Brain pericyte (primary cell): ENCODE measurements around the gene PTP4A1.

Experiments
- DNase-seq: peaks from one replicate; pipeline ENCODE4 v3.0.0-alpha.2; 2012; ENCODE audit warnings: low read depth, low spot score

PTP4A1 gene

DNA sequence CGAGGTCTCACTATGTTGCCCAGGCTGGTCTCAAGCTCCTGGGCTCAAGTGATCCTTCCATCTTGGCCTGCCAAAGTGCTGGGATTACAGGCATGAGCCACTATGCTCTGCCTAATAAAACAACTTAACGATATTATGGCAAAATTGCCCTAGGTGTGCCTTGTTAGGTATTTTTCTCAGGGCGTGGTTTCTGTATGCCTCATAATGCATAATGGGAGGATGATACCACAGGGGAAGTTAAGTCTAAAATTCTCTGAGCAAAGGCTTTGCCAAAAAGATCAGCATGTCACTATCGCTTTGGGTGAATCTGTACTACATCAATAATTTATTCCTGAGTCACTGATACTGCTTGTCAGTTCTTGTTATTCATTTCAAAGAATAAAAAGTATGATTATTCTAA lies 15.9 kb upstream of the PTP4A1 start:
- no peak for DNase-seq

DNA sequence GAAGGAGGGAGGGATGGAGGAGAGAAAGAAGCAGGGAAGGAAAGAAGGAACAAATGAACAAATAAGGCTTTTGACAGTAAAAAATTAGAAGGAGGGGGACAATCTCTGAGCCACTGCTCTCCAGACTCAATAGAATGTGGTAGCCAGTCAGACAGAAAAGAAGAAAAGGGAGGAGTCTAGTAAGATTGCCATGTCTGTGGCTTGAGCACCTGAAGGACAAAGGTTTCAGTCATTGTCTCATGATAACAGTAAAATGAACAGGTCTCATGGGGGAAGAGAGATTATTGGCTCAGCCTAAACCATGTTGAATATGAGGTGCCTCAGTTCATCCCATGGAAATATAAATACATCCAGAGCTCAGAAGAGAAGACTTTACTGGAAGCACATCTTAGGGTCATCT lies 14.0 kb upstream of the PTP4A1 start:
- no peak for DNase-seq

DNA sequence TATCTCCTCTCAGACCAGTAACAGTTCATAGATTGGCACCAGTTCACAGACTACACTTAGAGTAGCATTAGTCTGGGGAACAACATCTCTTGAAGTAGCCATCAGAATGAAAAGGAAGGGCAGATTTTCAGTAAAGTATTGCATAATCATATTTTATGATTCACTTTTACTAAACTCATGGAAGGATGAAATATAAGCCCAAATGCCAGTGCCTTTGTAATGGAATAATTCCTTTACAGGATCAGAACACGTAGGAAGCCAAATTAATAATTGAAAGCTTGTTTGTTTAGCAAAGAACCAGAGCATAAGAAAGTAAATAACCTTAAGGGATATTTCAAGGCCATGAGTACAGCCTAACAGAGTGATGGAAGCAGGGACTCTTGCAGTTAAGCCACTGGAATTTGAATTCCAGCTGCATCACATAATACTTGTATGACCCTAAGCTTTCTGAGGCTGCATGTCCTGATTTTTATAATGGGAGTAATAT lies 11.4 kb upstream of the PTP4A1 start:
- DNase-seq: no peak

DNA sequence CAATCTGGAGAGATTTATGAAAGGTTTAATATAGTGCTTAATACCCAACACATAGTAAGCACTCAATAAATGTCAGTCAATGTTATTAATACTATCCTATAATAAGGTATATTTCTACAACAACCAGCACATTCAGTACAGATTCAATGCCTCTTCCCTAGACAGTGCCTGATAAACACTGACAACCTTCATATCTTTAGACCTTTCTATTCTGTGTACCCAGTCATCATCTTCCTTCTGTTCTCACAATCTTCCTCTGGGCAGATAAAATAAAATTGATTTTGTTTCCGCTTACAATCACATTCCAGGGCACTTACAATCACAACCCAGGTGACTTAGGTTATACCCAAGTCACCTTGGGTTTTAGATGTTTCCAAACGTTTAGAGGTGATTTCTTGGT lies 11.0 kb upstream of the PTP4A1 start:
- DNase-seq: no peak

DNA sequence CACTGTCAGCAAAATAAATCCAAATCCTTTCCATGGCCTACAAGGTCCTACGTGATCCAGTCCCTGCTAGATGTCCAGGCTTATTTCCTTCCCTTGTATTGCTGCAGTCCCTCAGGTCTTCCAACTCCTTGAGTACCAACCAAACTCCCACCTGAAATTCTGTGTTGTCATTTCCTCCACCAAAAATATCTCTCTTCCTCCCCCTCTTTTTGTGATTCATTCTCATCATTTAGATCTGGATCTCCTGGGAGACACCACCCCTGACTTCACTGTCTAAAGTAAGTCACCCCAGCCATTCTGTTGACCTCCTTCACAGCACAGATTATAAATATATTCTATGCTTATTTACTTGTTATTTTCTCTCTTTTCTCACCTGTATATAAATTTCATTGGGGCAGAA lies 9.0 kb upstream of the PTP4A1 start:
- DNase-seq: no peak

DNA sequence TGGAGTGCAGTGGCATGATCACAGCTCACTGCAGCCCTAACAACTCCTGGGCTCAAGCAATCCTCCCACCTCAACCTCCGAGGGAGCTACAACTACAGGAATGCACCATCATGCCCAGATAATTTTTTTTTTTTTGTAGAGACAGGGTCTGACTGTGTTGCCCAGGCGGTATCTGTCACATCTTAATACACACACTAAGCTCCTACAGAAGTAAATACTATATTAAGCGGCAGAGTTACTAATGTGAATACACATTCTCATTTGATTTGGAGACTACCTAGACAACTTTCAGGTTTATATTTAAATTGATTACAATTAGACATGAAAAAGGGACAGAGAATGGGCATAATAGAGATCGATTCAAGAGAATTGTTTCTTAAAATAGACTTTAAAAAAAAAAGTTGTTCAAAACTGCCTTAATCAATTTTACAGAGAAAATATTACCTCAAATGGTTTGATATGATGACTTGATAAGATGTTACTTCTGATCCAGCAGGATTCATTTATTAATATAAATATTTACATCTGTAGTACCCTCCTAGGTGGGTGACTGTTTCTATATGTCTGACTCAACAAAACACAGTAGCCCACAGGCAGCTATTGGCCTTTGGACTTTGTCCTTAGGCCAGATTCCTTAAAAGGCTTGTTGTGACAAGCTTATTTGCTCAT lies 7.1 kb upstream of the PTP4A1 start:
- no peak for DNase-seq

DNA sequence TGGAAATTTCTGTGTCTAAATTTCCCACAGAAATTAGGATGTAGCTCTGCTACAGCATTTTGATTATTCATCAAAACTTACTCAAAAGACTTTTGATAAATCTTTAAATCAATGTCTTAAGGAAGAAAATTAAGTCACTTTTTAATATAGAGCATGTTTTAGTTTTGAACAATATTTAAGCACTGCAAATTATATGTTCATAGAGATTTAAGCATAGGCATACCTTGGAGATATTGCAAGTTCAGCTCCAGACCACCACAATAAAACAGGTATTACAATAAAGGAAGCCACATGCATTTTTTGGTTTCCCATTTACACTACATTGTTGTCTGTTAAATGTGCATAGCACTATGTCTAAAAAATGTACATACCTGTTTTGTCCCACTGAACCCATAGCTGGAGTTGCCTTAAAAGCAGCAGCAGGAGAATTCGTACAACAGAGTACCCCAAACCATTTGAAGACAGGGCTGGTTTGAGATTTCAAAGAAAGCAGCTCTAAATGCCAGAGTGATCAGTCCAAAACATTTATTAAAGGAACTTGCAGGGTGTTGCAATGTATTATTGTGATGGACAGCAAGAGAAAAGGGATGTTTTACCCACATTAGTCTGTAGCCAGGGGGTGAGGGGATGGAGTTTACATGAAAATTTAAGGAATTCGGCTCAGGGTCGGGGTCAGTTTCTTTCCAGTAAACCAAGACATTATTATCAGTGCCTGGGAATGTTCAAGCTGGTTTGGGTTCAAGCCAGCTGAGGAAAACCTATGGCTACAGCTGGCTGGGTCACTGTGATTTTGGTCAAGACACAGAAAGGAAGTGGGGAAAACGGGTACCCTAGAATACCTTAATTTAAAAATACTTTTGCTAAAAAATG lies 6.3 kb upstream of the PTP4A1 start:
- DNase-seq: no peak

DNA sequence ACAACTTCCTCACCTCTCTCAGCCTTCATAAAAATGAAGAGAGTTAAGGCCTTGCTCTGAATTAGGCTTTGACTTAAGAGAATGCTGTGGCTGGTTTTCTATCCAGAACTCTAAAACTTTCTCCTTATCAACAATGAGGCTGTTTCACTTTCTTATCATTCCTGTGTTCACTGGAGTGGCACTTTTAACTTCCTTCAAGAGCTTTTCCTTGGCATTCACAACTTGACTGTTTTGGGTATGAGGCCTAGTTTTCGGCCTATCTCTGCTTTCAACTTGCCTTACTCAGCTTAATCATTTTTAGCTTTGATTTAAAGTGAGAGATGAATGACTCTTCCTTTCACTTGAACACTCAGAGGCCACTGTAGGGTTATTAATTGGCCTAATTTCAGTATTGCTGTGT lies 4.3 kb upstream of the PTP4A1 start:
- no peak for DNase-seq

DNA sequence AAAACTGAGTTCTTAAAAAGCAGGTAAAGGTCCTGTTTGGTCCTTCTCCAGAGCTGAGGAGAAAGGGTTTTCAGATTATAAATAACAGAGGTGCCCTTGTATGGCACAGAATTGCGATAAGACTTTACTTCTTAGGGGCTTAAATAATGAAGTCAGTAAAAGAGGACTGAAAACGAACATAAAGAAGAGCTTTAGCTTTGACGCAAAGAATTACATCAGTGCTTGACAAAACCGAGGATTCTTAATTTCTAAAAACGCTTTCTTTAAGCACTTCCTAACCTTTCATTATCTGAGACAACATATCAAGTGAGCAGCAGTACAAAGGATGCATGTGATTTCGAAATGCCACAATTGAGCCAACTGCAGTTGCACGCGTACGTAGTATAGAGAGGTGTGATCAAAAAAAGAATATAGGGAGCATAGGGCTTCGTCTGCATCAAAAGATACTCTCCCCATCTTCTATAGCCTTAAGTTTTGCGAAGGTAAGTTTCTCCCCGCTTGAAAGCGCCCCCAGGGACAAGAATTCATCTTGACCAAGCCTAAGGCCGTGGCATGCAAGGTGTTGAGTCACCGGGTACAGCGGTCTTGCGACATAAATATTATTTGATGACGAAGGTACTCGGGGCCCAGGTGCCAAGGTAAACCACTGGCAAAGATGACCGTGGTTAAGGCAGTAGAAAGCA lies 778 bp upstream of the PTP4A1 start:
- no peak for DNase-seq

DNA sequence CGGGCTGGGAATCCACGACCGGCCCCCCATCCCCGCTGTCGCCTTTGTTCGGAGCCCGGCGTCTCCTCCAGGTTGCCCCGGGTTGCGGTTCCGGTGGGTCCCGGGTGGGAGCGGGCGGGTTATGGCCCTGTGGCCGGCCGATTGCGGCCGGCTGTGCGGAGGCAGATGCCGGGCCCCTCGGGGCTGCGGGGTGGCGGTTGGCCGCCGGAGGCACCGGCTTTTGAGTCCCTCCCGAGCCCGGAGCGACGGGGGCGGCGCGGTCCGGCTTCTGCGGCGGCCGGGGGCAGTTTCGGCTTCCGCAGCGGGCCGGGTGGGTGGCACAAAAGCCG lies 431 bp downstream of the PTP4A1 start:
- DNase-seq: no peak

DNA sequence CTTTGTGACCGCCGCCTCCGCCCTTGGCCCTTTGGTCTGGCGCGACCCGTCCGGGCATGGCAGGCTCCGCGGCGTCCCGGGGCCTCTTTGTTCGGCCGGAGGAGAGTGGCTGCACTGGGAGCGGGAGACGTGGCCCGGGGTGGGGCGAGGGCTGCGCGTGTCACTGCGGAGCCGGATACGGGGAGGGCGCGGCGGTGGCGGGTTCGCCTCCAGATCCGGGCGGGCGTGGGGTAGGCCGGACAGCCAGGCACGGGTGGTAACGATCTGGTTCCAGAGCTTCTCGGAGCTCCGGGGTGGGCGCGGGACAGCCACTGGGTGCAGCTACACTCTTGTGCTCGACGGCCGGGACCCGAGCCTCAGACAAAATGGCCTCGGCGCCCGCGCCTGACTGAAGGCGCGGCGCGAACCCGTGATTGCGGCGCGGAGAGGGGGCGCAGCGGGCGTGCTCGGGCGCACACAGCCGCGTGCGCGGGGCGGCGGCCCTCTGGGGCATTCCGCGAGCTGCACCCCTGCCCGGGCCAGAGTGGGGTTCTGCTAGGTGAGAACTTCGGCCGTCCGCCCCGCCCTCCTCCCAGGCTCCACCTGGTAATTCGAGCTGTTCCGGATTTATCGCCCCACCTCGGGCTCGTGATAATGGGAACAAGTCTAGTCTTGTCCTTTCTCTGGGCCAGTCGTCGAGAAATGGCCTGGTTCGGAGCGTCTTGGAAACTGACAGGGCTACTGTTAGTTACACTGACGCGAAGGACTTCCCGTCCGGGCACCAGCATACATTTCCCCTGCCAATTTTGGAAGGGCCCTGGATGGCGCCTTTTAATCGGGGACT lies 1.0 kb downstream of the PTP4A1 start:
- DNase-seq: no peak

DNA sequence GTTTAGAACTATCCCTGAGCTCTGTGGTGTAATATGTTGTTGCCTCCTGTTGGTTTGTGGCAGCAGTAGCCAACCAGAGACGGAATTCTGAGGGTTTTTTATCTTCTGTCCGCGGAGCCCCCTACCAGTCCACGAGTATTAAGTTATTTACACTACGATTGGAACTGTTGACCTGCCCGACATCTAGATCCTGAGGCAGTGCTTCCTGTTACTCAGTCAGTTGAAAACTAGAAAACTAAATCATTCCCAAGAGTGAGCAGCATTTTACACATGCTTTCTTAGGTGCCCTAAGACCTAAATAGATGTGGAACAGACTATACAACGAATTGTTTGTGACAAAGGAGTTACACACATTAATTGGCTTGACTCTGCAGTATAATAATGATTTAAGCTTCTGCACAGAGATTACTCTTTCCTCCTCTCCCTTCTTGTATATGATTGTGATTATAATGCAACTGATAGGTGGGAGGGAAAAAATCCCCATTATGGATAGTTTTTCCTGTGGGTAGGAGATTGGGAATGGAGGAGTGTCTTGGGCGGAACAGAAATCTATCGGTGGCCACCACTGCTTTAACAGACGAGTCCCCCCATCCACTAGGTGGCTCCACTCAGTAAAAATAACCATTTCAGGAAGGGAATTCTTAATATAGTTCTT lies 1.7 kb downstream of the PTP4A1 start:
- DNase-seq: no peak

DNA sequence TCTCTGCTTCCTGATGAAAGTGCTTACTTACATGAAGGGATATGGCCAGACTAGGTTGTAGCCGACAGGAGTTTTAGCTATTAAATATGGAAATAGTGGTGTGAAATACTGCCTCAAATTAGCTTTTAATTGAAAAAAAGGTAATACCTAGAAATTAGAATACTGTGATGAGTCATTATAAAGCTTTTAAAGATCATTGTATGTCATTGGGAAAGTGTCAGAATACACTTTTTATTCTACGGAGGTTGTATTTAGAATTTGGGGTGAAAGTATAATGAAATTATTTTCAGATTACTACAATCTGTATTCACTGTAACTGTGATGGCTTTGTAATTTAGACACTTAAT lies 2.2 kb downstream of the PTP4A1 start:
- no peak for DNase-seq

DNA sequence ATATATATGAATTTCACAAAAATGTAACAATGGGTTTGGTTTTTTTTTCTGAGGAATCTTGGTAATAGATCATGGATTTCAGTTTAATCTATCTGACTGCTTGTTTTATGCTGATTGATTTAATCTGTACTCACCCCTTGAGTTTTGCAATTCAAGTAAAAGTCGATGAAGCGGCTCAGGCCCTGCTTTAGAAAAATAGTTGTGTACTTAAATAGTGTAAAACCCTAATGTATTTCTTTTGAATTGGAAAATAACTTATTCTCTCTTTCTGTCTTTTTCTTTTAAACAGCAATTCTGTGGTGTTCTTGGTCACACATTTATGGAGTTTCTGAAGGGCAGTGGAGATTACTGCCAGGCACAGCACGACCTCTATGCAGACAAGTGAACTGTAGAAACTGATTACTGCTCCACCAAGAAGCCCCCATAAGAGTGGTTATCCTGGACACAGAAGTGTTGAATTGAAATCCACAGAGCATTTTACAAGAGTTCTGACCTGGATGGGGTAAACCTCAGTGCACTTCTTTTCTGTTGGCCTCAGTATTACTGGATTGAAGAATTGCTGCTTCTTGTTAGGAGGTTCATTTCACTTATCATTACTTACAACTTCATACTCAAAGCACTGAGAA lies 4.0 kb downstream of the PTP4A1 start:
- DNase-seq: no peak

DNA sequence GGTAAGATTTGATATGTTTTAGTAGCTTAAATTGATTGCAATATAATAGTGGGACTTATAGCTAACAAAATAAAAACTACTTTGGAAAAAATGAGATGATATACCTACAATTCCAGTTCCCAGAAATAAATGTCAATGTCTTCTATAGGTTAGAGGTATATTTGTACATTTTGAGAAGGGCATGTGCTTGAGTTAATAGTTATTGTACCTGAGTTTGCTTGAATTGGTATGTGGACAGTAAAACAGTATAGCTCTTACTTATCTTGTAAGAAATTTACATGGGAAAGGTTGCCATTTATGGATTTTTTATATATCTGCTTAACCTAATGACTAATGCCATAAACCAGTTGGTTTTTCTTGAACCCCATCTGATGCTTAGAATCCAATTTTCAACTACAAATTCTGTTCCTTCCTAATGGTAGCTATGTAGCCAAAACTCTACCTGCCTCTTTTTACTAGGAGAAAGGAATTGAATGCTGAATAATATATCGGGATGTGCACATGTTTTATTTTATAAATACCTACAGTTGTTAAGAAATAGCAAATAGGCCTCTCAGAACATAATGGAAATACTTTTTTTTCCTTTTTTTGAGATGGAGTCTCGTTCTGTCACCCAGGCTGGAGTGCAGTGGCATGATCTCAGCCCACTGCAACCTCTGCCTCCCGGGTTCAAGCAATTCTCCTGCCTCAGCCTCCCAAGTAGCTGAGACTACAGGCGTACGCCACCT lies 4.9 kb downstream of the PTP4A1 start:
- no peak for DNase-seq

DNA sequence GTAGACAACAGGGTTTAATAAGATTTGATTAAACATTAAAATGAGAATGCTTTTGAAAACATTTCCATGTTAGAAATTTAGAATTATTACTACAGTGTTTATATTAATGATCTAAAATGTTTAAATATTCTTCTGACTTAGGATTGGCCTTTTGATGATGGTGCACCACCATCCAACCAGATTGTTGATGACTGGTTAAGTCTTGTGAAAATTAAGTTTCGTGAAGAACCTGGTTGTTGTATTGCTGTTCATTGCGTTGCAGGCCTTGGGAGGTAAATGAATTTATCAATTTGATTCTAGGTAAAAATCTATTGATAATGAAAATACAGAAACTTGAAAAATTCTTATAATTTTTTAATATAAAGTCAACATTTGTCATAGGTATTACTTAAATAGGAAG lies 6.5 kb downstream of the PTP4A1 start:
- DNase-seq: no peak

DNA sequence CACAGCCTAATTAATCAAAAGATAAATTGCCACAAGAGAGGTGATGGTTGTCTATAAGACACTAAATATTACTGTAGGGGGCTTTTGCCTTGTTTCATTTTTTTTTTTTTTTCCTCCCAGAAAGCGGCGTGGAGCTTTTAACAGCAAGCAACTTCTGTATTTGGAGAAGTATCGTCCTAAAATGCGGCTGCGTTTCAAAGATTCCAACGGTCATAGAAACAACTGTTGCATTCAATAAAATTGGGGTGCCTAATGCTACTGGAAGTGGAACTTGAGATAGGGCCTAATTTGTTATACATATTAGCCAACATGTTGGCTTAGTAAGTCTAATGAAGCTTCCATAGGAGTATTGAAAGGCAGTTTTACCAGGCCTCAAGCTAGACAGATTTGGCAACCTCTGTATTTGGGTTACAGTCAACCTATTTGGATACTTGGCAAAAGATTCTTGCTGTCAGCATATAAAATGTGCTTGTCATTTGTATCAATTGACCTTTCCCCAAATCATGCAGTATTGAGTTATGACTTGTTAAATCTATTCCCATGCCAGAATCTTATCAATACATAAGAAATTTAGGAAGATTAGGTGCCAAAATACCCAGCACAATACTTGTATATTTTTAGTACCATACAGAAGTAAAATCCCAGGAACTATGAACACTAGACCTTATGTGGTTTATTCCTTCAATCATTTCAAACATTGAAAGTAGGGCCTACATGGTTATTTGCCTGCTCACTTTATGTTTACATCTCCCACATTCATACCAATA lies 7.8 kb downstream of the PTP4A1 start:
- DNase-seq: no peak

DNA sequence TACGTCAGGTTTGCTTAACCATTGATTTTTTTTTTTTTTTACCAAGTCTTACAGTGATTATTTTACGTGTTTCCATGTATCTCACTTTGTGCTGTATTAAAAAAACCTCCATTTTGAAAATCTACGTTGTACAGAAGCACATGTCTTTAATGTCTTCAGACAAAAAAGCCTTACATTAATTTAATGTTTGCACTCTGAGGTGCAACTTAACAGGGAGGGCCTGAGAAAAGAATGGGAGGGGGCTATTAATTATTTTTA lies 8.4 kb downstream of the PTP4A1 start:
- DNase-seq: no peak

DNA sequence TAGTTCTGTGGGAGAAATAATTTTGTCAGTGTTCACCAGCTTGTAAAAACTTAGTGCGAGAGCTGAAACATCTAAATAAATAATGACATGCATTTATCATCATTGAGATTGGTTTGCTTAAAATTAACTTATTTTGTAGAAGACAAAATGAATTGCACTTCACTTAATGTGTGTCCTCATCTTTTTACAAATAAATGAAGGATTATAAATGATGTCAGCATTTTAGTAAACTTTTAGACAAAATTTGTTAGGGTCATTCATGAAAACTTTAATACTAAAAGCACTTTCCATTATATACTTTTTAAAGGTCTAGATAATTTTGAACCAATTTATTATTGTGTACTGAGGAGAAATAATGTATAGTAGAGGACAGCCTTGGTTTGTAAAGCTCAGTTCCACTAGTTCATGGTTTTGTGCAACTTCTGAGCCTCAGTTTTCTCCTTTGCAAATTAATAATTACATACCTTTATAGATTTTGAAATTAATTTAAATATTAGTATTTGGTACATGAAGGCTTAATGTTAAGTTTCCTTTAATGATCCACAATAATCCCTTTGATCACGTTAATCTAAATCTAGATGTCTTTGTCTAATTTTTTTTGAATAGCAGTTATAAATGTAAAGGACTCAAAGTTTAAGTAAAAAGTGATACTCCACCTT lies 9.2 kb downstream of the PTP4A1 start:
- DNase-seq: no peak
